ENCODE results near the gene FBXO31. TPM values are rescaled to one million over a fixed set of nuclear protein-coding genes. Genes with fewer than 3 reads are reported as not detected.

FBXO31 gene
- total and polyA plus RNA-seq, 2 experiments from 2014 or later, result 16.5 to 28.9 TPM

DNA sequence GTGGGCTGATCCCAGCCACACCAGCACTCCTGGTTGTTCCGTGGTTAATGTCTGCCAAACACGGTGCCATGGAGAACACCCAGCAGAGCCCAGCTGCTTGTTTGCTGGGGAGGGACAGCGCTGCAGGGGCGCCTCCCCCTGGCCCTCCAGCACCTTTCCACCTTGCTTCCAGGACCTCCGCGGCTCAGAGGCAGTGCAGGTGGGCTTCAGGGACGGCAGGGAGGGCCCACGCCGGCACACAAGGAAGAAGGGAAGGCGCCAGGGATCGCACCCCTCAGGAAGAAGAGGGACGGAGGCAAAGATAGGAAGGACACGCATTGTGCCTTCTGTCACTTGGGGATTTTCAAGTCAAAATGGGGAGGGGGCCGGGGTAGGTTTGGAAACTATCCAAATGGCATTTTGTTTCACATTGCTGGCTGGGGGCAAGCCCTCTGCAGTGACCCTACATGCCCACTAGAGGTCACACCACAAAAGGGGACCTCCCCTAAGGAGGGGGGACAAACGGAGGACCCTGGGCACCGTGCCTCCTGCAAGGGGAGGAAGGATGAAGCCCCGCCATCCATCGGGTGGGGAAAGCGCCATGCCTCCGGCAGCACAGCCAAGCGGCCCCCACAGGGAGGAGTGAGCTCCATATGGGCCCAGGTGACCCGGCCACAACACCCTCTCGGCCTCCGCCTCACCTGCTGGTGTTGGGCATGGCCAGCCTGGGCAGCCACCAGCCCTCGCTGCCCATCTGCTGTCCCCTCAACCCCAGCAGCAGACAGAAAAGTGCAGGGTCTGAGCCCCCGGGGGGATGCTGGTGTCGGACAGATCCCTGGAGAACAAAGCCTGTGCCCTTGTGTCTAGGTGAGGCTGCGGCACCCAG, 58.9 kb downstream of the FBXO31 start:
- Histone ChIP-seq H2AFZ (no peak overlapping the region), H3K27ac (no peak overlapping the region), H3K9me2 (replicated peaks; ENCODE audit: insufficient read depth) (no peaks in the 10 kb centered on the region), H3K4me3 (no peak overlapping the region), H3K9me3 (ENCODE audit: low read depth) (no peaks in the 10 kb centered on the region), H3K79me2 (no peaks in the 10 kb centered on the region), H4K20me1 (ENCODE audit: insufficient read depth, poor library complexity, severe bottlenecking) (no peaks in the 10 kb centered on the region), H3K36me3 (replicated peaks; ENCODE audit: insufficient read depth, low read depth) (no peaks in the 10 kb centered on the region), H3K4me2 (no peak overlapping the region), H3K4me1 (ENCODE audit: insufficient read depth) (no peaks in the 10 kb centered on the region), H3K27me3 (no peaks in the 10 kb centered on the region)
- DNase-seq (ENCODE audit: low spot score), result peak; percentile 57
- WGBS (ENCODE audit: low lambda C conversion rate, missing lambda C conversion rate), result 66% methylated on average over 27 of the region's 28 CpGs
- peak; percentile 73 for TF ChIP-seq CTCF (IDR thresholded peaks at IDR 0.05; ENCODE audit: poor library complexity)
- no peak for TF ChIP-seq EZH2 (IDR thresholded peaks at IDR 0.05; ENCODE audit: borderline replicate concordance)

GRCh38 chr16:87323727-87324410, 59.7 kb downstream of the FBXO31 start:
- no peaks in the 10 kb centered on the region for H3K36me3 ChIP-seq (replicated peaks; ENCODE audit: insufficient read depth, low read depth)
- H3K27me3 ChIP-seq, result no peaks in the 10 kb centered on the region
- WGBS (ENCODE audit: low lambda C conversion rate, missing lambda C conversion rate), result 95% methylated on average over 21 of the region's 21 CpGs
- no peak overlapping the region for H3K4me2 ChIP-seq
- no peaks in the 10 kb centered on the region for H4K20me1 ChIP-seq (ENCODE audit: insufficient read depth, poor library complexity, severe bottlenecking)
- no peaks in the 10 kb centered on the region for H3K9me3 ChIP-seq (ENCODE audit: low read depth)
- H3K79me2 ChIP-seq, result peaks cover 6% of the 10 kb centered on the region
- H3K4me1 ChIP-seq (ENCODE audit: insufficient read depth), result no peaks in the 10 kb centered on the region
- no peak for TF ChIP-seq CTCF (IDR thresholded peaks at IDR 0.05; ENCODE audit: poor library complexity)
- no peak for TF ChIP-seq EZH2 (IDR thresholded peaks at IDR 0.05; ENCODE audit: borderline replicate concordance)
- TF ChIP-seq EZH2phosphoT487 (IDR thresholded peaks at IDR 0.05; ENCODE audit: low read depth, severe bottlenecking, unreplicated experiment), result no peak
- DNase-seq (ENCODE audit: low spot score), result no peak
- H3K9me2 ChIP-seq (replicated peaks; ENCODE audit: insufficient read depth), result no peaks in the 10 kb centered on the region
- H3K27ac ChIP-seq, result no peak overlapping the region
- no peak overlapping the region for H2AFZ ChIP-seq
- no peak overlapping the region for H3K4me3 ChIP-seq

GRCh38 chr16:87322833-87323726, 60.5 kb downstream of the FBXO31 start:
- 95% methylated on average over 35 of the region's 35 CpGs for WGBS (ENCODE audit: low lambda C conversion rate, missing lambda C conversion rate)
- DNase-seq (ENCODE audit: low spot score), result no peak
- H3K9me2 ChIP-seq (replicated peaks; ENCODE audit: insufficient read depth), result no peaks in the 10 kb centered on the region

More at GRCh38 chr16:87322833-87323726, 60.5 kb downstream of the FBXO31 start:
- Histone ChIP-seq H2AFZ (no peak overlapping the region), H3K79me2 (peaks cover 14% of the 10 kb centered on the region), H3K27me3 (no peaks in the 10 kb centered on the region), H4K20me1 (ENCODE audit: insufficient read depth, poor library complexity, severe bottlenecking) (no peaks in the 10 kb centered on the region), H3K4me1 (ENCODE audit: insufficient read depth) (no peaks in the 10 kb centered on the region), H3K9me3 (ENCODE audit: low read depth) (no peaks in the 10 kb centered on the region), H3K4me3 (no peak overlapping the region), H3K4me2 (no peak overlapping the region), H3K36me3 (replicated peaks; ENCODE audit: insufficient read depth, low read depth) (no peaks in the 10 kb centered on the region), H3K27ac (no peak overlapping the region)
- TF ChIP-seq EZH2phosphoT487 (IDR thresholded peaks at IDR 0.05; ENCODE audit: low read depth, severe bottlenecking, unreplicated experiment) (no peak), EZH2 (IDR thresholded peaks at IDR 0.05; ENCODE audit: borderline replicate concordance) (no peak), CTCF (IDR thresholded peaks at IDR 0.05; ENCODE audit: poor library complexity) (no peak)
